ENCODE data around the gene PACS2.

Gene PACS2

DNA sequence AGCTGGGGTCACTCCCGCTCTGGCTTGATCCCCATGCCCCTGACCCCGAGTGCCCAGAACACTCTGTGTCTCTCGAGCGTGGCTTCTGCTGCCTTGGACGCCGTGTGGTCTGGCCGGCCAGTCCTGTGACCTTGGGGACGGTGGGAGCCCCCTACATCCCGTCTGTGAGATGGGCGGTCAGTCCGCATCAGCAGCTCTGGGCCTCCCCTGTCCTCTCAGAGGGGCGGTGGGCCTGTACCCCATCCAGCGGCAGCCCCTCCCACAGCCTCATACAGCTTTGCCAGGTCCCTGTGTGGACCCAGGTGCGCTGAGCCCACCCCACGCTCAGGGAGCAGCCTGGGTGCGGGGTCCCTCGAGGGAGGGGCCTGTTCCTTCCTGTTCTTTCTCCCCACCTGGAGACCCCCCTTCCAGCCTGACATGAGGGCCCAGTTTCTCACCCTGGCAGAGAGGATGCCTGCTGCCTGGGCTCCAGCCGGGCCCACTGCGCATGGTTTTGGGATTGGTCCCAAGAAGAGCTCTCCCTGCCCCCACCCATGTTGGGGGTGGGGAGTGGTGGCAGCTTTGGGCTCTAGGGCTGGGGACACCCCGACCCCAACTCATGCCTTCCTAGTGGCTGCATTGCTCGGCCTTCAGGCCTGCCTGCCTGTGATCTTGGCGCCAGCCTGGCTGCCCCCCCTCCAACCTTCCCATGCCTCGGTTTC lies 106.6 kb downstream of the PACS2 start:
- Histone ChIP-seq H3K4me1 (ENCODE audit: low read depth, poor library complexity, severe bottlenecking) (peaks cover 8% of the 10 kb centered on the region), H3K36me3 (ENCODE audit: insufficient read depth) (no peaks in the 10 kb centered on the region), H3K4me2 (peak overlapping the region; percentile 48; the same call in 1 of the 2 replicates), H3K79me2 (ENCODE audit: insufficient read depth, low read depth) (peaks cover 51% of the 10 kb centered on the region), H3K27ac (peak overlapping the region; percentile 52; the same call in 1 of the 2 replicates), H3K4me3 (IDR thresholded peaks at IDR 0.05; ENCODE audit: insufficient read depth, low read depth, low read length) (no peak overlapping the region), H3K9ac (peak overlapping the region; percentile 88), H3K27me3 (ENCODE audit: insufficient read depth, low read depth) (no peaks in the 10 kb centered on the region), H4K20me1 (ENCODE audit: insufficient read depth) (no peaks in the 10 kb centered on the region), H2AFZ (ENCODE audit: low read depth) (no peak overlapping the region)
- TF ChIP-seq, protein P1, sequence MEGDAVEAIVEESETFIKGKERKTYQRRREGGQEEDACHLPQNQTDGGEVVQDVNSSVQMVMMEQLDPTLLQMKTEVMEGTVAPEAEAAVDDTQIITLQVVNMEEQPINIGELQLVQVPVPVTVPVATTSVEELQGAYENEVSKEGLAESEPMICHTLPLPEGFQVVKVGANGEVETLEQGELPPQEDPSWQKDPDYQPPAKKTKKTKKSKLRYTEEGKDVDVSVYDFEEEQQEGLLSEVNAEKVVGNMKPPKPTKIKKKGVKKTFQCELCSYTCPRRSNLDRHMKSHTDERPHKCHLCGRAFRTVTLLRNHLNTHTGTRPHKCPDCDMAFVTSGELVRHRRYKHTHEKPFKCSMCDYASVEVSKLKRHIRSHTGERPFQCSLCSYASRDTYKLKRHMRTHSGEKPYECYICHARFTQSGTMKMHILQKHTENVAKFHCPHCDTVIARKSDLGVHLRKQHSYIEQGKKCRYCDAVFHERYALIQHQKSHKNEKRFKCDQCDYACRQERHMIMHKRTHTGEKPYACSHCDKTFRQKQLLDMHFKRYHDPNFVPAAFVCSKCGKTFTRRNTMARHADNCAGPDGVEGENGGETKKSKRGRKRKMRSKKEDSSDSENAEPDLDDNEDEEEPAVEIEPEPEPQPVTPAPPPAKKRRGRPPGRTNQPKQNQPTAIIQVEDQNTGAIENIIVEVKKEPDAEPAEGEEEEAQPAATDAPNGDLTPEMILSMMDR (conservative IDR thresholded peaks at IDR 0.05; ENCODE audit: low read depth, low read length): no peak

DNA sequence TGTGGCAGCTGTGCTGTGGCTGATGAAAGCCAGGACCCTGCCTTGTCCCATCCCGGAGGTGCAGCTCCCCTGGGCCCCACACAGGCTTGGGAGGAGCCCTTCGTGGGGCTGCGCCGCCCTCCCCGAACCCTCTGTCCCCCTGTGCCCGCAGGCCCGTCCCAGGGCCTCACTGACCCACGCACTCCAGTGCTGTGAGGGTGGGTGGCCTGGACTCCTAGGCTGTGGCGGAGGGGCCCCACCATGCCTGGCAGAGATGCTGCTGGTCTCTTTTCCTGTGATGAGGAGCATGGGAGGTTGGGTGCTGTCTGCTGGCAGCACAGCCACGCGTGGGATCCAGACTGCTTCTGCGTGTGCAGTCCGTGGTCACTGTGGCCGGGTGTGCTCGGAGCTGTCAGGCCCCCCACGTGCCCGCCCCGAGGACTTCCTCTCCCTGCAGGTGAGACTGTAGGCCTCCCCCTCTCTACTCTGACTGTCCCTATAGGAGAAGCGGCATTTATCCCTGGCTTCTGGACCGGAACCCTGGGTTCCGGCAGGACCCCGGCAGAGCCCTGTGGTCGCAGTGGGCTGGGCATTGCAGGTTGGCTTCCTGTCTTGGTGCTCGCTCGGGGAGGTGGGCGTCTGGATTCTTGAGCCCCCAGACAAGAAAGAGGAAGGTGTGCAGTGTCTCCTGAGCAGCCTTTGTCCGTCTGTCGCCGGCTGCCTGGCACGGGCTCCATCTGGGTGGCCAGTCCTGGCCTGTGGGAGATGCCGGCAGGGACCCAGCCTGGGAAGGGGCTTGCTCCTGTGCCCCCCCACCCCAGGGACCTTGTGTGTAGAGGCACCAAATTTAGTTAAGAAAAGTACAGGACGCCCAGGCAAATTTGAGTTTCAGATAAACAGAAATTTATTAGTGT lies 107.4 kb downstream of the PACS2 start:
- Histone ChIP-seq H3K9ac (no peak overlapping the region), H3K4me2 (no peak overlapping the region), H3K27me3 (ENCODE audit: insufficient read depth, low read depth) (no peaks in the 10 kb centered on the region), H3K27ac (no peak overlapping the region), H3K79me2 (ENCODE audit: insufficient read depth, low read depth) (peaks cover 51% of the 10 kb centered on the region), H3K4me3 (IDR thresholded peaks at IDR 0.05; ENCODE audit: insufficient read depth, low read depth, low read length) (no peak overlapping the region), H2AFZ (ENCODE audit: low read depth) (no peak overlapping the region), H3K4me1 (ENCODE audit: low read depth, poor library complexity, severe bottlenecking) (peaks cover 8% of the 10 kb centered on the region), H3K36me3 (ENCODE audit: insufficient read depth) (no peaks in the 10 kb centered on the region), H4K20me1 (ENCODE audit: insufficient read depth) (no peaks in the 10 kb centered on the region)
- TF ChIP-seq, protein P1 (conservative IDR thresholded peaks at IDR 0.05; ENCODE audit: low read depth, low read length): no peak

DNA sequence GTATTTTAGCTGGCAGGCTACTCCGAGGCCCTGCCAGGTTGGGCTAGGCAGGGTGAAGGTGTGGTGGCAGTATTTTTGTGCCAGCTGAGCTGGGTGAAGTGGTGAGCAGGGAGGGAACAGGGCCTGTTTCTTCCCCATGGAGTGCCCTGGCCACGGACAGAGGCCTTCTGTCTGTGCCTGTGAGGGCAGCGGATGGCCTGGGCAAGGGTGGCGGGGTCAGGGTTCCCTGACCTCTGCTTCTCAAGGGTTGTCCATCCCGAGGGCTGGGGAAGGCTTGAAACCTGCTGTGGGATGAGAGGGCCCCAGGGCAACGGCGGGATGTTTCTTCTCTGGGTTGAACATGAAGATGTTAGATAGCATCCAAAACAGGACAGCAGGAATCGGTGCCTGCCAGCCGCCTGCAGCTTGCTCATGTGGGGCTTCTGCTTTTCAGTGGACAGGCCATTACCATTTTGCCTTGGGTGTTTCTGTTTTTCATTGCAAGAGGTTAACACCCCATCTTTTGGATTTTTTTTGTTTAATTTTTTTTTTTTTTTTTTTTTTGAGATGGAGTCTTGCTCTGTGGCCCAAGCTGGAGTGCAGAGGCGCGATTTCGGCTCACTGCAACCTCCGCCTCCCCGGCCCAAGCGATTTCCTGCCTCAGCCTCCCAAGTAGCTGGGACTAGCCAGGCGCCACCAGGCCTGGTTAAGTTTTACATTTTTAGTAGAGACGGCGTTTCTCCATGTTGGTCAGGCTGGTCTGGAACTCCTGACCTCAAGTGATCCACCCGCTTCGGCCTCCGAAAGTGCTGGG lies 108.3 kb downstream of the PACS2 start:
- Histone ChIP-seq H4K20me1 (ENCODE audit: insufficient read depth) (no peaks in the 10 kb centered on the region), H3K4me2 (no peak overlapping the region), H3K79me2 (ENCODE audit: insufficient read depth, low read depth) (peaks cover 51% of the 10 kb centered on the region), H3K36me3 (ENCODE audit: insufficient read depth) (no peaks in the 10 kb centered on the region), H3K27me3 (ENCODE audit: insufficient read depth, low read depth) (no peaks in the 10 kb centered on the region), H2AFZ (ENCODE audit: low read depth) (no peak overlapping the region), H3K4me3 (IDR thresholded peaks at IDR 0.05; ENCODE audit: insufficient read depth, low read depth, low read length) (no peak overlapping the region), H3K9ac (no peak overlapping the region), H3K27ac (no peak overlapping the region), H3K4me1 (ENCODE audit: low read depth, poor library complexity, severe bottlenecking) (peaks cover 8% of the 10 kb centered on the region)
- TF ChIP-seq, protein P1 (conservative IDR thresholded peaks at IDR 0.05; ENCODE audit: low read depth, low read length): no peak

DNA sequence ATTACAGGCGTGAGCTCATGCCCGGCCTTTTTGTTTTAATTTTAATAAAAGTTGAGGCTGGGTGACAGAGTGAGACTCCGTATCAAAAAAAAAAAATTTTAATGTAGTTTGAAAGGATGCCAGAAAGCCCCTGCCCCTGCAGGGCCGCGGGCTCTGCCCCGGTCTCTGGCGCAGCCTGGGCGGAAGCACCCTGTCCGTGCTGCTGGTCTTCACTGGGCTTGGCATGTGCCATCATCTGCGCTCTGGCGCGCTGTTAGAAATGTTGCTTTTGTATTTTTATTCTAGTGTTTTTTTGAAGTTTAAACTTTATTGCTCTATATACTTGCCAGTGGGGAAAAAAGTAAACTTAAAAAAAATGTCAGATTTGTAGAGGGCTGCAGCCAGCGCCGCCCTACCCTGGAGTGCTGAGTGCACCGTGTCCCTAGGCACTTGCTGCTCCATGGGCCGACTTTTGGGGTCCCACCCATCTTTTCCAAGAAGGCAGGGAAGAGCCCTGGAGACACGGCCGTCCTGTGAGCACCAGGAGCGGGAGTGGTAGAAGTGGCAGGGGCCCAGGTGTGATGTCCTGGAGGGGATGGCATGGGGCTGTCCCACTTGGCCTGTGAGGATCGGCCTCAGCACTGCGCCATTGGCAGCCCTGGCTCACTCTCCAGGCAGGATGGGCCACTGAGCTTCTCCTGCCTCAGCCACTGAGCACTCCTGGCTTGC lies 109.1 kb downstream of the PACS2 start:
- Histone ChIP-seq H3K4me2 (no peak overlapping the region), H3K27me3 (ENCODE audit: insufficient read depth, low read depth) (no peaks in the 10 kb centered on the region), H4K20me1 (ENCODE audit: insufficient read depth) (no peaks in the 10 kb centered on the region), H3K36me3 (ENCODE audit: insufficient read depth) (no peaks in the 10 kb centered on the region), H3K79me2 (ENCODE audit: insufficient read depth, low read depth) (peaks cover 51% of the 10 kb centered on the region), H3K4me1 (ENCODE audit: low read depth, poor library complexity, severe bottlenecking) (peaks cover 7% of the 10 kb centered on the region), H3K9ac (no peak overlapping the region), H3K27ac (no peak overlapping the region), H3K4me3 (IDR thresholded peaks at IDR 0.05; ENCODE audit: insufficient read depth, low read depth, low read length) (no peak overlapping the region), H2AFZ (ENCODE audit: low read depth) (no peak overlapping the region)
- TF ChIP-seq, protein P1 (conservative IDR thresholded peaks at IDR 0.05; ENCODE audit: low read depth, low read length): no peak

Measured in KMS-11 (cell line).